CD1c-positive myeloid dendritic cell (primary cell): ENCODE data around the gene FAF1.
"Not testable (repeated sequence)": the region's sequence is repeated elsewhere in the genome, so short reads cannot be mapped to it uniquely, and the experiment has no call there.

Source experiments
- DNase-seq: peaks from one replicate; pipeline ENCODE4 v3.0.0-alpha.2; 2016; ENCODE audit errors: extremely low spot score

The FAF1 gene

DNA sequence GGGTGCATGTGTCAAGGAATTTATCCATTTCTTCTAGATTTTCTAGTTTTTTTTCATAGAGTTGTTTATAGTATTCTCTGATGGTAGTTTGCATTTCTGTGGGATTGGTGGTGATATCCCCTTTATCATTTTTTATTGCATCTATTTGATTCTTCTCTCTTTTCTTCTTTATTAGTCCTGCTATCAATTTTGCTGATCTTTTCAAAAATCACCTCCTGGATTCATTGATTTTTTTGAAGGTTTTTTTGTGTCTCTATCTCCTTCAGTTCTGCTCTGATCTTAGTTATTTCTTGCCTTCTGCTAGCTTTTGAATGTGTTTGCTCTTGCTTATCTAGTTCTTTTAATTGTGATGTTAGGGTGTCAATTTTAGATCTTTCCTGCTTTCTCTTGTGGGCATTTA, 52.5 kb downstream of the FAF1 start:
- not testable (repeated sequence) for DNase-seq

- DNase-seq = not testable (repeated sequence)
Observed at GRCh38 chr1:50906050-50906449, 54.0 kb downstream of the FAF1 start.

DNA sequence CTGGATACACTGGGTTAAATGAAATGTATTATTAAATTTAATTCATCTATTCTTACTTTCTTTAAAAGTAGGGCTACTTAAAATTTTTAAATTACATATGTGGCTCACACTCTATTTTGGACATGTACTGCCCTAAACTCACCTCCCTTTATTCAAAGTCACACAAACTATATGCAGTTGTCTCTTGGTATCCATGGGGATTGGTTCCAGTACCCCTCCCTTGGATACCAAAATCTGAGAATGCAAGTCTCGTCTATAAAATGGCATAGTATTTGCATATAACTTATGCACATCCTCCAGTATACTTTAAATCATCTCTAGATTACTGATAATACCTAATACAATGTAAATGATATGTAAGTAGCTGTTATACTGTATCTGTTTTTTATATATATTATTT, 57.6 kb downstream of the FAF1 start:
- no peak for DNase-seq

GRCh38 chr1:50901872-50902271, 58.2 kb downstream of the FAF1 start:
- no peak for DNase-seq

- DNase-seq = no peak
Observed at GRCh38 chr1:50898773-50899172, 61.3 kb downstream of the FAF1 start.

DNA sequence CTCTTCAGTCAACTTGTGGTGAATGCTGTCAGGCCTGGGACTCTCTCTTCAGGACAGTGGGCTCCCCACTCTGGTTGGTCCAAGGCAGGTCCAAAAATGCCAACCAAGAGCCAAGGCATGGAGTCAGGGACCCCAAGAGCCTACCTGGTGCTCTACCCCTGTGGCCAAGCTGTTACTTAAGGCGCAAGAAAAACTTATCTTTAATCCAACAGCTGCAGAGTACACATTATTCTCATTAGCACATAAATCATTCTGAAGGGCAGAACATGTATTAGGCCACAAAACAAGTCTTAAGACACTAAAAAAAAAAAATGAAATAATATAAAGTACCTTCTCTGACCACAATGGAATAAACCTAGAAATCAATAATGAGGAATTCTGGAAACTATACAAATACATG, 65.7 kb downstream of the FAF1 start:
- no peak for DNase-seq

GRCh38 chr1:50893466-50893865, 66.6 kb downstream of the FAF1 start:
- DNase-seq = no peak

- not testable (repeated sequence) for DNase-seq
Observed at GRCh38 chr1:50887555-50887954, 72.5 kb downstream of the FAF1 start.

DNA sequence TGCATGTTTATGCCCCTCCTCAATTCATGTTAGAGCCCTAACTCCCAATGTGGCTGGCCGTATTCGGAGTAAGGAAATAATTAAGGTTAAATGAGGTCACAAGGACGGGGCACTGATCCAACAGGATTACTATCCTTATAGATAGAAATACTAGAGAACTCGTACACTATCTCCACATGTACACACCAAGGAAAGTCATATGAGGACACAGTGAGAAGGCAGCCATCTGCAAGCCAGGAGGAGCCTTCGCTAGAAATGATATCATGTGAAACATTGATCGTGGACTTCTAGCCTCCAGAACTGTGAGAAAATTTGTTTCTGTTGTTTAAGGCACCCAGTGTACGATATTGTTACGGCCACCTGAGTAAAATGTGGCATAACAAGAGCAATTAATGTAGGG, 79.7 kb downstream of the FAF1 start:
- no peak for DNase-seq

DNA sequence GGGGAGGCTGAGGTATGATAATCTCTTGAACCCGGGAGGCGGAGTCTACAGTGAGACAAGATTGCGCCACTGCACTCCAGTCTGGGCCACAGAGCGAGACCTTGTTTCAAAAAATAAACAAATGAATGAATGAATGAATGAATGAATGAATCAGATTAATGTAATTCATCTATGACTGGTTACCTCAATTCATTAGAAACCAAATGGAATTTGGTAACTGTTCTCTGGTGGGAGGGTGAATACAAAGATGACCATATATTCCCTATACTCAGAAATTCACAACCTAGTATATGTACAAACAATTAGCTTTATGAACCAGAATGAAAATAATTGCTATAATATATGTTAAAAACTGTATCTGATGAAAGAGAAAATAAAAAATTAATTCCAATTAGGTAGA, 80.9 kb downstream of the FAF1 start:
- DNase-seq = no peak

DNA sequence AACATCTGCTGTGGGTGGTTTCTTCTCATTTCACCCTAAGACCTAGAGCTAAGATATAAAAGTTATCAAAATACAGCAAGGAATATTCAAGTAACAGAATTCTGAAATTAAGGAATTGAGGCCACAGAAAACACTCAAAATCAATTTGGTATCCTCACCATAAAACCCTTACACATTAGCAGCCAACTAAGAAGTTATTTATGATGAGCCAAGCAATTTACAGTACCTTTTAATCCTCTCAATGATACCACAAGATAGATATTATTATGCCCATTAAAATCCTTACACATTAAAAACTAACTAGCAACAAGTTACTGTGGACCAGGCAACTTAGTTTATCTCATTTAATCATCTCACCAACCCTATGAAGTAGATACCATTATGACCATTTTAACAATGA, 81.6 kb downstream of the FAF1 start:
- DNase-seq = no peak

GRCh38 chr1:50877641-50878040, 82.4 kb downstream of the FAF1 start:
- peak; percentile 5 for DNase-seq

DNA sequence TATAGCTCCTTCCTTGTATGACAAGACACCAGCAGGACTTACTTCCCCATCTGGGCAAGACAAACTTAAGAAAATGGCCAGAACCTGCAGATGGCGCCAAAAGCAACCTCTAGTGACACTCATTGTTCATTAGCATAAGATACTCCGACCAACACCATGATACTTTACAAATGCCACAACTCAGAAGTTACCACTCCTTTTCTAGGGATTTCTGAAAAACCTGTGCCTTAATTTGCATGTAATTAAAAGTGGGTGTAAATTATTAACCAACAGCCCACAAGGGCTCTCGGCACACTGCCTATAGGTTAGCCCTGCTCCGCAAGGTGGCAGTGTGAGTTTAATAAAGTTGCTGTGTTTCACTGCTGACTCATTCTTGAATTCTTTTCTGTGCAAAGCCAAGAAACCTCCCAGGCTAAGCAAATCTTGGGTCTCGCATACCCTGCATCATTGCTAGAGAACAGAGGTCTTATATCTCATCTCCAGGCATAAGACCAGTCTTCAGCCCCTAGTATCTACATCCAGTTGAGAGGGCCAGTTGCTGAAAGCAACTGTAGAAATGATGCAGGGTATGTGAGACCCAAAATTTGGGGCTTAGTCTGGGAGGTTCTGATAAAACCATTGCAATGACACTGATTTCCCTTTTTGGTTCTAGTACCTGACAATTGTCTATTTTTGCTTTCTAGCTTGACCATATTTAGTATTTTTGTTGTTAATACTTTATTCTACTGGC, 86.4 kb downstream of the FAF1 start:
- peak; percentile 84 for DNase-seq

GRCh38 chr1:50864845-50865244, 95.2 kb downstream of the FAF1 start:
- not testable (repeated sequence) for DNase-seq

- no peak for DNase-seq
Observed at GRCh38 chr1:50861772-50862171, 98.3 kb downstream of the FAF1 start.

- no peak for DNase-seq
Observed at GRCh38 chr1:50860702-50861101, 99.4 kb downstream of the FAF1 start.

DNA sequence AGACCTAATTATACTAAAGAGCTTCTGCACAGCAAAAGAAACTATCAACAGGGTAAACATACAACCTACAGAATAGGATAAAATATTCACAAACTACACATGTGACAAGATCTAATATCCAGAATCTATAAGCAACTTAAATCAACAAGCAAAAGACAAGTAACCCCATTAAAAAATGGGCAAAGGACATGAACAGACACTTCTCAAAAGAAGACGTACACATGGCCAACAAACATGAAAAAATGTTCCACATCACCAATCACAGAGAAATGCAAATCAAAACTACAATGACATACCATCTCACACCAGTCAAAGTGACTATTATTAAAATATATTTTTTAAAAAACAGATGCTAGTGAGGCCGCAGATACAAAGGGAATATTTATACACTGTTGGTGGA, 99.8 kb downstream of the FAF1 start:
- DNase-seq = no peak

DNA sequence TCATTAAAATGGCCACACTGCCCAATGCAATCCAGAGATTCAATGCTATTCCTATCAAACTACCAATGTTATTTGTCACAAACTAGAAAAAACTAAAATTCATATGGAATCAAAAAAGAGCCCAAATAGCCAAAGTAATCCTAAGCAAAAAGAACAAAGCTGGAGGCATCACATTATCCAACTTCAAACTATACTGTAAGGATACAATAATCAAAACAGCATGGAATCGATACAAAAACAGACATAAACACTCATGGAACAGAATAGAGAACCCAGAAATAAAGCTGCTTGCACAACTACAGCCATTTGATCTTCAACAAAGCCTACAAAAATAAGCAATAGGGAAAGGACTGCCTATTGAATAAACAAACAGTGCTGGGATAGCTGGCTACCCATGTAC, 100.4 kb downstream of the FAF1 start:
- DNase-seq = no peak

DNA sequence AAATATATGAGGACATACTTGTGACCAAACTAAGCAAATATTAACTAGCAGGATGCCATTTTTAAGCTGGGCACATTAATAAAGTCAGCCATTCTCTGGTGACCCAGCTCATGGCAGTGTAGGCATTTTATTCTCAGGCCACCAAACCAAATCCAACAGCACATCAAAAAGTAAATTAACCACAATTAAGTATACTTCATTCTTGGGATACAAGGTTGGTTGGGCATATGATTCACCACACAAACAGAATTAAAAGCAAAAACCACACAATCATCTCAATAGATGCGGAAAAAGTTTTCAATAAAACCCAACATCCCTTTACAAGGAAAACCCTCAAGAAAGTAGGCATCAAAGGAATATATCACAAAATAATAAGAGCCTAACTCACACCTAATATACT, 101.3 kb downstream of the FAF1 start:
- DNase-seq = no peak

GRCh38 chr1:50857702-50858101, 102.4 kb downstream of the FAF1 start:
- no peak for DNase-seq

DNA sequence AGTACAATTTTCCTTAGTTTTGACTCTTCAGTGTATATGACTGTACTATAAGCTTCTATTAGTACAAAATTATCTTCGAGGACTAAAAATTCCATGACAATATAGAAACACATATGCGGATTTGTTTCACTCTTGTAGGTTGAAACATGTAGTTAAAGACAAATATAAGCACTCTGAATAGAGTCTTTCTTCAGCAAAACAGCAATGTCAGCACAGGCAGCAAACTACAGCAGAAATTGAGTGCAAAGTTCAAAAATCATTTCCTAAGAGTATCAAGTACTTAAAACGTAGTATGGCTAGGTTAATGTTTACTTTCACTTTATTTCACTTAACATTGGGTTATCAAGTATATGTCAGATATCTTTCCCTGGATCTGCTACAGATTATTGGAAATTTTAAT, 106.7 kb downstream of the FAF1 start:
- no peak for DNase-seq

DNA sequence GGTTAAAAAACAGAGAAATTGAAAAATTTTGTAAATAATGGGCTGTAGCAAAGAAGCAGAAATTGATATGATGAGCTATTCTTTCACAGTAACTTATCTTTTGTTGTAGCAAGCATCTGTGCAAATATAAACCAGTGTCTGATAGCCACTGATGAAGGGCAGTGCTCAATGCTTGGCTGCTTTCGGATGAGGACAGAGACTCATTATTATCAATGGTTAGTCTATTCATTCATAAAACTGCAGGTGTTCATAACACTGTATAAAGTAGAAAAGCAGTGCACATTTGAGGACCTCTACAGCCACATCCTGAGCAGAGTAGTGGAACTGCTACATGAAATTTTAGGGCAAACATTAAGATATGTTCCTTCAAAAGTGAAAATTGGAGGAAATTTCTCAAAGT, 107.2 kb downstream of the FAF1 start:
- DNase-seq = no peak

DNA sequence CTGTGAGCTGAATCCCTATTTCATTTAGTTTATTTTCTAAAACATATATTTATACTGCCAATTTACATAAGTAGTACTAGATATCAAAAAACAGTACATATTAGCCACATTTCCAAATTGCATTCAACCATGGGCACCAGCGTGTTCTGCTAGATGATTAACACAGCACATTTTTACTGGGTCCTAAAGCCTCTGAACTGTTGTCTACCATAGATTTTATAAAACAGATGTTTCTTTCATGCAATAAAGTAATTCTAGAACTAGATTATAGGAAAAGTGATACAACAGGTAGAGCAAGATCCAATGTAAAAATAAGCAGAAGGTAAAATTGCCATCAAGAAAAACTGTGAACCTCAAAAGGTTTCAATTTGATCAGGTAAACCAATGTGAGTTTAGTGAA, 108.6 kb downstream of the FAF1 start:
- no peak for DNase-seq

DNA sequence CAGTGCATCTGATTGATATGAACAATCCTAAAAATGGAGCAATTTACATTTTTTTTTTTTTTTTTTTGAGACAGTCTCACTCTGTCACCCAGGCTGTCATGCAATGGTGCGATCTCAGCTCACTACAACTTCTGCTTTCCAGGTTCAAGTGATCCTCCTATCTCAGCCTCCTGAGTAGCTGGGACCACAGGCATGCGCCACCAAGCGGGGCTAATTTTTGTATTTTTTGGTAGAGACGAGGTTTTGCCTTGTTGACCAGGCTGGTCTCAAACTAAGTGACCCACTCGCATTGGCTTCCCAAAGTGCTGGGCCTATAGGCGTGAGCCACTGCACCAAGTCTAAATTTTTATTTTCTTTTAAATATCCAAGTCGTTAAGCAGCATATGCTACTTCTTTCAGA, 109.0 kb downstream of the FAF1 start:
- no peak for DNase-seq
